Measurements from ENCODE around the gene CHML.

Gene CHML

DNA sequence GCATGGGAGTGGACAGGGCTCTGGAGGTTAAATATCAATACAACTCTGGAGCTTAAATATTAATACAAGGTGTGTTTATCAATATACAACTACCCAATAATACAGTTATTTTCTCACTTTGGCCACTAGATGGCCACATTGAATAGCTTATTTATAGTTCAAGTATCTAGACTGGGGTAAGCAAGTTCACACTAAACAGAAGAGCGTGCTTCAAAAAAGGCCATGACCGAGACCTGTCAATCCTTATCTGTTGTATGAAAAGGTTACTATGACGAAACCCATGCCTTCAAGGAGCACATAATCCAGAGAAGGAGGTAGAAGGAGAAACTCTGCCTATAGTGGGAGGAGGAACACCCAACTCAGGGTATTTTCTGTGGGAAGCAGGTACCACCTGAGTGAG, 29.1 kb downstream of the CHML start:
- TF ChIP-seq, protein P1, sequence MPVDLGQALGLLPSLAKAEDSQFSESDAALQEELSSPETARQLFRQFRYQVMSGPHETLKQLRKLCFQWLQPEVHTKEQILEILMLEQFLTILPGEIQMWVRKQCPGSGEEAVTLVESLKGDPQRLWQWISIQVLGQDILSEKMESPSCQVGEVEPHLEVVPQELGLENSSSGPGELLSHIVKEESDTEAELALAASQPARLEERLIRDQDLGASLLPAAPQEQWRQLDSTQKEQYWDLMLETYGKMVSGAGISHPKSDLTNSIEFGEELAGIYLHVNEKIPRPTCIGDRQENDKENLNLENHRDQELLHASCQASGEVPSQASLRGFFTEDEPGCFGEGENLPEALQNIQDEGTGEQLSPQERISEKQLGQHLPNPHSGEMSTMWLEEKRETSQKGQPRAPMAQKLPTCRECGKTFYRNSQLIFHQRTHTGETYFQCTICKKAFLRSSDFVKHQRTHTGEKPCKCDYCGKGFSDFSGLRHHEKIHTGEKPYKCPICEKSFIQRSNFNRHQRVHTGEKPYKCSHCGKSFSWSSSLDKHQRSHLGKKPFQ (tag by site-specific recombination; IDR thresholded peaks at IDR 0.05): peak; percentile 75; the same call in 1 of the 2 replicates
- TF ChIP-seq ZNF654 (tag by site-specific recombination; IDR thresholded peaks at IDR 0.05; ENCODE audit: low read depth) (peak; percentile 49), ZNF664 (tag by site-specific recombination; IDR thresholded peaks at IDR 0.05) (0 out of 2 replicates have a peak, but pooled peaks have one; percentile 2), ZNF596 (tag by site-specific recombination; IDR thresholded peaks at IDR 0.05) (no peak)
- H3K36me3 ChIP-seq (ENCODE audit: control insufficient read depth in 2 of 2, insufficient read depth in 1 of 2, low read length in 2 of 2): no peaks in the 10 kb centered on the region
- no peaks in the 10 kb centered on the region for H3K4me1 ChIP-seq (ENCODE audit: control insufficient read depth, insufficient read depth, low read length)
- ChIA-PET POLR2A (no interaction called here), CTCF (interaction anchor here (0.7 to 2.6 kb wide), 8 partner anchors 11 to 455 kb away, joined by 3 to 7 read pairs (median 4); no protein-coding TSS in a partner anchor)
- no peak overlapping the region for H3K4me3 ChIP-seq (ENCODE audit: low read depth, low read length)
- H3K27ac ChIP-seq (ENCODE audit: extremely low read depth, low read depth, low read length): no peak overlapping the region
- no peaks in the 10 kb centered on the region for H3K9me3 ChIP-seq (ENCODE audit: control insufficient read depth, insufficient read depth, low read depth, low read length)

DNA sequence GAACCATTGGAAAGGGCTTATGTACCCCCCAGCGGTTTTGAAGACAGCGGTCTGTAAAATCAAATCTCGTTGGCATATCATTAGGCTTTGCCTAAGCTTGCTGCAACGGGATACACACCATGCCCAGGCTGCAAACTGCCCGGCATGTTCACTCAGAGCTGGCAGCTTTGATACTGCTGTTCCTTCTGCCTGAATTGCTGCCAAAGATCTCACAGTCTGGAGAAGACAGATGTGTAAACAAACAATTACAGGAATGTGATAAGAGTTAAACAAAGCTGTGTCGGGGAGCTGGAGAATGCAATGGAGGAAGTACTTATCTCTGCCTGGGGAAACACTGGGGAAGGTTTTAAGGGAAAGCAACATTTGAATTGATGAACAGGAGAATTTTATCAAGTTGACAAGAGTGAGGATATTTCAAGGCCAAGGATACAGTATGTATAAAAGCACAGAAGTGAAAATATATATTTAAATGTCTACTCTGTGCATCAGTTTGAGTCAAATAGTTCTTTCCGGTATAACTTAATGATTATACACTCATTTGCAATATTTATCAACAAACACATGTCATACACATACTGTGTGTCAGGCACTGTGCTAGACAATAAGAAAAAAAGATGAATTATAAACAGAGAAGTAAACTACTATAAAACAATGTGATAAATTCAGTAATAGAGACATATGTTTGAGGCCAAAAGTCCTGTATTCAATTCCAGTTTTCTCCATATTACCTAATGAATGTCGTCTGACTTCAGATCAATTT, 29.9 kb downstream of the CHML start:
- H3K27ac ChIP-seq (ENCODE audit: extremely low read depth, low read depth, low read length): no peak overlapping the region
- H3K36me3 ChIP-seq (ENCODE audit: control insufficient read depth in 2 of 2, insufficient read depth in 1 of 2, low read length in 2 of 2): no peaks in the 10 kb centered on the region
- no peaks in the 10 kb centered on the region for H3K4me1 ChIP-seq (ENCODE audit: control insufficient read depth, insufficient read depth, low read length)
- no peak overlapping the region for H3K4me3 ChIP-seq (ENCODE audit: low read depth, low read length)
- no peaks in the 10 kb centered on the region for H3K9me3 ChIP-seq (ENCODE audit: control insufficient read depth, insufficient read depth, low read depth, low read length)
- ChIA-PET POLR2A (interaction anchor here (0.6 kb wide), 1 partner anchor 241 kb away, joined by 6 read pairs; no protein-coding TSS in a partner anchor), CTCF (interaction anchor here (0.7 to 2.6 kb wide), 6 partner anchors 11 to 227 kb away, joined by 3 to 7 read pairs (median 5); no protein-coding TSS in a partner anchor)
- TF ChIP-seq ZNF23 (tag by site-specific recombination; IDR thresholded peaks at IDR 0.05; ENCODE audit: borderline replicate concordance): no peak
- TF ChIP-seq PRDM1 (tag by site-specific recombination; IDR thresholded peaks at IDR 0.05): 0 out of 2 replicates have a peak, but pooled peaks have one; percentile 17
- TF ChIP-seq ZNF121 (tag by site-specific recombination; IDR thresholded peaks at IDR 0.05): no peak
- TF ChIP-seq ZXDB (tag by site-specific recombination; IDR thresholded peaks at IDR 0.05): 0 out of 2 replicates have a peak, but pooled peaks have one; percentile 19

DNA sequence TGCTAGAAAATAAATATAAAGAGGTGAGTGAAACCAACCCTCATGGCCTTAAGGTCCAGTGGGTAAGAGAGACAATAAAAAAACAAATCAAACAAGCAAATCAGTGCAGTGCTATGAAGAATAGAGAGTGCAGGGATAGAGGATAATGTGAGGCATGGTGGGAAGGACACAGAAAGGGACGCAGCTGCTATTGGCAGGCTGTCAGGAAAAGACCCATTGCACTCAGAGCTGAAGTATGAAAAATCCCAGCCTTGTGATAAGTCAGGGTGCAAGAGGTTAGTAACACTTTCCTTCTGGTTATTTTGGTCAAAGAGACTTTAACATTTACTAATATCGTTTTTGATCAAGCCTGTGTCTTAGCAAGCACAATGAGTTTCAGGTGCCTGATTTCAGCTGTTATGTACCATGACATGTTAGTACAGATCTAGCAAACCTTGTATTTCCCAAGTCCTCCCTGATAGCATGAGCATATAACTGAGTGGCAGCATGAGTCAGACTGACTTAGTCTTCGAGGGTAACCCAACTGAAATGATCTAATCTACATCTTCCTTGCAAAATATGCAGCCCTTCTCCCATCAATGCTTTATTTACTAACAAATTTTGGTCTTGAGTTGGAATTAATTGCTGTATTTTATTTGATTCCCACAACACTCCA, 31.7 kb downstream of the CHML start:
- H3K4me1 ChIP-seq (ENCODE audit: control insufficient read depth, insufficient read depth, low read length): no peaks in the 10 kb centered on the region
- no peak overlapping the region for H3K27ac ChIP-seq (ENCODE audit: extremely low read depth, low read depth, low read length)
- ChIA-PET POLR2A (no interaction called here), CTCF (no interaction called here)
- no peak overlapping the region for H3K4me3 ChIP-seq (ENCODE audit: low read depth, low read length)
- no peaks in the 10 kb centered on the region for H3K9me3 ChIP-seq (ENCODE audit: control insufficient read depth, insufficient read depth, low read depth, low read length)
- H3K36me3 ChIP-seq (ENCODE audit: control insufficient read depth in 2 of 2, insufficient read depth in 1 of 2, low read length in 2 of 2): no peaks in the 10 kb centered on the region
- TF ChIP-seq ZNF221 (tag by site-specific recombination; IDR thresholded peaks at IDR 0.05; ENCODE audit: borderline replicate concordance) (no peak), ZBTB20 (tag by site-specific recombination; IDR thresholded peaks at IDR 0.05) (no peak), ZNF623 (tag by site-specific recombination; IDR thresholded peaks at IDR 0.05) (no peak), ZNF792 (tag by site-specific recombination; IDR thresholded peaks at IDR 0.05) (no peak), KLF10 (tag by site-specific recombination; IDR thresholded peaks at IDR 0.05) (no peak), ZNF549 (tag by site-specific recombination; IDR thresholded peaks at IDR 0.05) (no peak), ZNF426 (tag by site-specific recombination; IDR thresholded peaks at IDR 0.05) (no peak), ZNF354C (tag by site-specific recombination; IDR thresholded peaks at IDR 0.05; ENCODE audit: borderline replicate concordance, low read depth) (no peak), ZNF202 (tag by site-specific recombination; IDR thresholded peaks at IDR 0.05; ENCODE audit: borderline replicate concordance) (no peak), ZNF660 (tag by site-specific recombination; IDR thresholded peaks at IDR 0.05) (no peak), SETDB1 (IDR thresholded peaks at IDR 0.05; ENCODE audit: insufficient read length, low read length) (no peak), ZBTB7A (tag by site-specific recombination; IDR thresholded peaks at IDR 0.05; ENCODE audit: low read depth) (no peak)
- TF ChIP-seq, protein P2, sequence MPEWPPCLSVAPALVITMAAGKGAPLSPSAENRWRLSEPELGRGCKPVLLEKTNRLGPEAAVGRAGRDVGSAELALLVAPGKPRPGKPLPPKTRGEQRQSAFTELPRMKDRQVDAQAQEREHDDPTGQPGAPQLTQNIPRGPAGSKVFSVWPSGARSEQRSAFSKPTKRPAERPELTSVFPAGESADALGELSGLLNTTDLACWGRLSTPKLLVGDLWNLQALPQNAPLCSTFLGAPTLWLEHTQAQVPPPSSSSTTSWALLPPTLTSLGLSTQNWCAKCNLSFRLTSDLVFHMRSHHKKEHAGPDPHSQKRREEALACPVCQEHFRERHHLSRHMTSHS (tag by site-specific recombination; IDR thresholded peaks at IDR 0.05): no peak
- TF ChIP-seq, protein P3, sequence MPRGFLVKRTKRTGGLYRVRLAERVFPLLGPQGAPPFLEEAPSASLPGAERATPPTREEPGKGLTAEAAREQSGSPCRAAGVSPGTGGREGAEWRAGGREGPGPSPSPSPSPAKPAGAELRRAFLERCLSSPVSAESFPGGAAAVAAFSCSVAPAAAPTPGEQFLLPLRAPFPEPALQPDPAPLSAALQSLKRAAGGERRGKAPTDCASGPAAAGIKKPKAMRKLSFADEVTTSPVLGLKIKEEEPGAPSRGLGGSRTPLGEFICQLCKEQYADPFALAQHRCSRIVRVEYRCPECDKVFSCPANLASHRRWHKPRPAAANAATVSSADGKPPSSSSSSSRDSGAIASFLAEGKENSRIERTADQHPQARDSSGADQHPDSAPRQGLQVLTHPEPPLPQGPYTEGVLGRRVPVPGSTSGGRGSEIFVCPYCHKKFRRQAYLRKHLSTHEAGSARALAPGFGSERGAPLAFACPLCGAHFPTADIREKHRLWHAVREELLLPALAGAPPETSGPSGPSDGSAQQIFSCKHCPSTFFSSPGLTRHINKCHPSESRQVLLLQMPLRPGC (tag by site-specific recombination; IDR thresholded peaks at IDR 0.05): no peak
- TF ChIP-seq, protein P4, sequence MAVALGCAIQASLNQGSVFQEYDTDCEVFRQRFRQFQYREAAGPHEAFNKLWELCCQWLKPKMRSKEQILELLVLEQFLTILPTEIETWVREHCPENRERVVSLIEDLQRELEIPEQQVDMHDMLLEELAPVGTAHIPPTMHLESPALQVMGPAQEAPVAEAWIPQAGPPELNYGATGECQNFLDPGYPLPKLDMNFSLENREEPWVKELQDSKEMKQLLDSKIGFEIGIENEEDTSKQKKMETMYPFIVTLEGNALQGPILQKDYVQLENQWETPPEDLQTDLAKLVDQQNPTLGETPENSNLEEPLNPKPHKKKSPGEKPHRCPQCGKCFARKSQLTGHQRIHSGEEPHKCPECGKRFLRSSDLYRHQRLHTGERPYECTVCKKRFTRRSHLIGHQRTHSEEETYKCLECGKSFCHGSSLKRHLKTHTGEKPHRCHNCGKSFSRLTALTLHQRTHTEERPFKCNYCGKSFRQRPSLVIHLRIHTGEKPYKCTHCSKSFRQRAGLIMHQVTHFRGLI (tag by site-specific recombination; IDR thresholded peaks at IDR 0.05): no peak

All from HEK293 (cell line).